T-helper 22 cell (primary cell): Measurements from ENCODE around the gene SORT1.
"Not testable (repeated sequence)": the region's sequence is repeated elsewhere in the genome, so short reads cannot be mapped to it uniquely, and the experiment has no call there.

Experiments
- DNase-seq: peaks from one replicate; pipeline ENCODE4 v3.0.0-alpha.2; 2020; ENCODE audit warnings: low read depth

Gene SORT1

DNA sequence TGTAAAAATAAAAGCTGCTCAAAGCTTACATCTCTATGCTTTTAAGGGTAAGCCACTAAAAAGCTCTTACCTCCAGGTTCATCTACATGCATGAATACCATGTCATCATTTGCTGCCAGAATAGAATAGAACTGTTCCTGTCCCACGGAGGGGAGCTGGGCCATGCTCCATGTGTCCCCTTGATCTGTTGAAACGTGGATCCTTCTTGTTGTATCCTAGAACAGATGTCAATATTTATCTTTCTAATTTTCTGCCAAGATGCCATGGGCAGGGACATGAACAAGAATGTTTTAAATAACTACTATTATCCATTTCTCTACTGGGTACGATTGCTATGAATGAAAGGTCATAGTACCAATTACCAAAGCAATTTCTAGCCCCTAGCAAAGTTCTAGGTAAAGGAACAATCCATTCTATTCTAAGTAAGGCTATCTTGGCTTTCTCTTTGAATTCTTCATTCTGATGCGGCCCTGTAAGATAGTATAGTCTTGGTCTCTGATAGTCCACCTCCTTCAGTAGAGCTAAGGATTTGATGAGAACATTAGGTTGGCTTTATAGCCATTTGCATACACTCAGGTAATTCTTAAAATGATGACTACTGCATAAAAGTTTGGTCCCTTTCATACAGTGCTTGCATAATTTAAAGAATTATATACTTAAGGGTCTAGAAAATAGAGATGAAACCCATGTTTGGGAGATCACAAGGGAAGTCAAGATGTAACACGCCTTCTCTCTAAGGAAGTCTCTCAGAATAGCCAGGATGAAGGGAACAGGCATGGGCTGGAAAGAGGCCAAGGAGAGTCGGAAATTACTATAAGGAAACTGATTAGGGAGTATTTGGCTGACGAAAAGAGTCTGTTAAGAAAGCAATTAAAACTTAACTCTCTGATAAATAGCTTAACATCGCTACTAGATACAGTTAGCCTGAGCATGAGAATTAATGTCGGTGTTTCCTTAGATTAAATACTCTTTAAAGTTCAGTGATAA lies 55.5 kb downstream of the SORT1 start:
- no peak for DNase-seq

DNA sequence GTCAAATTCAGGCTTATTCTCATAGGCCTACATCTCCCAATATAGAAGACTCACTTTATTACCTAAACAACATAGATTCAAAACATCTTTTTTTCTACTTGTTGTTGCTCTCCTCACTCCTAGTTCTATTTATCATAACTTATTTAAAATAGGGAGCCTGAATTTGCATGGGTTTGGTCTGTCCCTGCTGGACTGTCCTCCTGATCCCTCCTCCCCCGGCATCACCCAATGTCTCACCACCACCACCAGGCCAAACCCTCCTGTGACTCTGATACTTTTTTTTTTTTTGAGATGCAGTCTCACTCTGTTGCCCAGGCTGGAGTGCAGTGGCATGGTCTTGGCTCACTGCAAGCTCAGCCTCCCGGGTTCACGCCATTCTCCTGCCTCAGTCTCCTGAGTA lies 59.1 kb downstream of the SORT1 start:
- DNase-seq: no peak

DNA sequence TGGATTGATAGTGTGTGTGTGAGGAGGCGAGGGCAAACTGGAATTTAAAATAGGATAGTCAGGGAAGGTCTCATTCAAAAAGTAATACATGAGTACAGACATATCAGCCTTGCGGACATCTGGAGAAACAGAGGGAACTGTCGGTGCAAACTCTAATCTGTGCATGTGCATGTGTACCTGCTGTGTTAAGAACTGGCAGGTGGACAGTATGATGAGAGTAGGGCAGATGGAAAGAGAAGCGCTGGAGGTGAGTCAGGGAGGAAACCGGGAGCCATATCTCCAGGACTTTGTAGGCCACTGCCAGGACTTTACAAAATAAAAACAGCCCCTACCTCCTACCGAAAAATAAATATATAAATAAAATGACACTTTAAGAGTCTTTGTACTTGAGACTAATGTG lies 59.6 kb downstream of the SORT1 start:
- no peak for DNase-seq

DNA sequence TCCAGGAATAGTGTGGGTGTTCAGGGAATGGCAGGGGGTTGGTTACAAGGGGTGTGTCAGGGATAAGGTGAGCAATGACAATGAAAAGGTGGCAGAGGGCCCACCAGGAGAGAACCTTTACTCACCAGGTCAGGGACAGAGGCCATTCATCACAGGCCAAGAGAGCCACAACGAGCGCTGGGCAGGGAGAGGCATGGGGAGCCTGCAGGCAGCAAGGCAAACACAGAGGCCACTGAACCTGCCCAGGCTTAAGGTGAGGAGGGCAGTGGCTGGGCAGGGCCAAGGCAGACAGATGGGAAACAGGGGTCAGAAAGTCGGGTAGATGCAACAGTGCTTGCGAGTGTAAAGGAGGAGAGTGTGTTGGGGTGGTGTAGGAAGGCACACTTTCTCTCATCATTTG lies 62.6 kb downstream of the SORT1 start:
- DNase-seq: no peak

DNA sequence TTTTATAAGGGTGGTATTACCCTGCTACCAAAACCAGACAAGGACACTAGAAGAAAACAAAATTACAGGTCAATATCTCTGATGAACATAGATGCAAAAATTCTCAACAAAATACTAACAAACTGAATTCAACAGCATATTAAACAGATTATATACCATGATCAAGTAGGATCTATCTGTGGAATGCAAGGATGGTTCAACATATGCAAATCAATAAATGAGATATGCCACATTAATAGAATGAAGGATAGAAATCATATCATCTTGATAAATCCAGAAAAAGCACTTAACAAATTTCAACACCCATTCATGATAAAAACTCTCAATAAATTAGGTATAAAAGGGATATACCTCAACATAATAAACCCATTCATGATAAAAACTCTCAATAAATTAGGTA lies 66.6 kb downstream of the SORT1 start:
- no peak for DNase-seq

DNA sequence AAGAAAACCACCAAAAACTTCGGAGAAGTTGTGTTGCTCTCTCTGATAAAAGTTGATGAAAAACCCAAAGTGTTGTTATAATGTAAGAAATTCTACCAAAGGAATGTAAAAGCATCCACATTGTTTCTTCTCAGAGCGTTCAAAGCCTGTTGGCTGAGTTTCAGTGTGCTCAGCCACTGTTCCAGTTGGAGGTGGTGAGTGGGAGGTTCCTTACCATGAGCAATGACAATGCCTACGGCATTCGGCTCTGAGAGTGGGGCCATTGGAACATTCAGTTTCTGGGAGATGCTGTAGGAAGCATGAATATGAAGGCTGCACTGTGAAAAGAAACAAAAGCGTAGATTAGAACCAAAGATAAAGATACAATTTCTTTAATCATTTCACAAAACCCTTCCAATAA lies 70.4 kb downstream of the SORT1 start:
- no peak for DNase-seq

DNA sequence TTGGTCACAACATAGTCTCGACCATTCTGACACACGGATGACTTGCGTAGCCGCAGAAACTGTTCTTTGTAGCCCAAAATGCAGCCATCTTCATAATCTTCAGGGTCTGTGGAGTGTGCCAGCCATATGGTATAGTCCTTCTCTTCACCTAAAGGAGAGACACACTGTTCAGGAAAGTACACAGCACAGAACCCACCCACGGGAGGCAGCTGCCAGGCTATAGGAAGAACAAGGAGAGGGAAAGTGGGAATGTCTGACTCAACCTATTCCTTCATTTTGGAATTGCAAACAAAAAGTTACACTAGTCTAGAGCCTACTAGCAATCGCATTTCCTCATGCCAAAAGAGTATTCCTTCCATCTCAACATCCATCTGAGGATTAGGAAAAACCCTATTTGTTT lies 74.7 kb downstream of the SORT1 start:
- DNase-seq: no peak

DNA sequence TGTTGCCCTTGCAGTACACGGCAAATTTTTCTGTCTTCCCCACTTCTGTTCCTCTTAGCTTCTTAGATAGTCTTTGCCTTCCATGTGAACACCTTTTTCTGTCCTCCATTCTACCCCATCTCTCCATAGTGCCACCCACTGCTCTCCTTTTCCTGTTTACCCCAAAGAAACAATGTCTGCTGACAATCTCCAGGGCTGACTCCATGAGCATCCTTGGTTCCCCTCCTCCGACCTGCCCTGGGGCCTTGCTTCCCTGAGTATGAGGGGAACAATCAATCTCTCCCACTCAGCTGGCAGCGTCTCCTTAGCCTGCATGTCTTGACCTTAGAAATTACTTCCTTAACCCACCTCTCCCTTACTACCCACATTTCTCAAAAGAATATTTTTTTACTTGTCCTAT lies 78.6 kb downstream of the SORT1 start:
- no peak for DNase-seq

DNA sequence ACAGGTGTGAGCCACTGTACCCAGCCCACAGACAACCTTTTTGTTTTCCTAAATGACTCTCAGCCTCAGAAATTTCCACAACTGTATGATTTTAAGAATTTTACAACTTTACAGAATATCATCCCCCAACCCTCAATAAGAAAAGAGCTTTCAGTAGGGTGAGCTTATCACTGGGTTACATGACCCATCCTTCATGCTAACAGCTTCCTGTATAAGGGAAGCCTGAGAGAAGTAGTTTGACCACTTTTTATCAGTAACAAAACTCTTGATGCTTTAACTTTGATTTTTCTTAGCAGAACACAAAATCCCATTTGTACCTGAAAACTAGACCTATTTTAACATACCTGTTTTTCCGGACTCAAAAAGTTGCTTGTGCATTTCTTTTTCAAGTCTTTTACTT lies 81.2 kb downstream of the SORT1 start:
- DNase-seq: no peak

DNA sequence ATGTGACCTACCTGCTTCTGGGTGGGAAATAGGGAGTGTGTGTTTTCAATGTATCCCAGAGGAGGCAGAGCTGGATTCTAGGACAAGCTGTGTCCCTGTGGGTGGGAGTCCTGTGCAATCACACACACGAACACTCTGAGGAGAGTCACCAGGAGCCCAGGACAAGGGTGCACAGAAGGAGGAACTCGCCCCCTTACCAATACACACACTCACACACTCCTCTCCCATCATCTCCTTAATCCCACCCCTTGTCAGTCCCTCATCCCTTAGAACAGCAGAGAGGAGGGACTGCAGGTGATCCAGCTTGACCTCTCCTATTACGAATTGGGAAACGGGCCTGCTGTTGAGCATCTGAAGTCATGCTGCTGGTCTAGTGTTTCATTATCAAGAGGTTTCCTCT lies 82.4 kb downstream of the SORT1 start:
- DNase-seq: no peak

DNA sequence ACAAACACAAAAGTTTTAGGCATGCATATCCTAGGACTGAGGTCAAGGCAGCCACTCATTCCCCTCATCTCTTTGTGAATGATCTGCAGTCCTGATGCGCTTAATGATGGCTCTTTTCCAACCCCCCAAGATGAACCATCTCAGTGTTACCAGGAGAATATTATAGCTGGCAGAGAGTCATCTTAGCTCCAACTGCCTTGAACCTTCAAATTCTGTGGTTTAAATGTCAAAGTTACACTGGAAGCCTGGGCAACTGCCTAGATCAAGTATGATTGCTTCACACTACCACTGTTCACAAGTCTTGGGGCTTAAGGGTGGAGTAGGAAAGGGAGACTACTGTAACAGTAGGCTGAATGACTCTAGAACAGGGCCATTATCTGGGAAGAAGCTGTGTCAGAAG lies 82.9 kb downstream of the SORT1 start:
- no peak for DNase-seq

DNA sequence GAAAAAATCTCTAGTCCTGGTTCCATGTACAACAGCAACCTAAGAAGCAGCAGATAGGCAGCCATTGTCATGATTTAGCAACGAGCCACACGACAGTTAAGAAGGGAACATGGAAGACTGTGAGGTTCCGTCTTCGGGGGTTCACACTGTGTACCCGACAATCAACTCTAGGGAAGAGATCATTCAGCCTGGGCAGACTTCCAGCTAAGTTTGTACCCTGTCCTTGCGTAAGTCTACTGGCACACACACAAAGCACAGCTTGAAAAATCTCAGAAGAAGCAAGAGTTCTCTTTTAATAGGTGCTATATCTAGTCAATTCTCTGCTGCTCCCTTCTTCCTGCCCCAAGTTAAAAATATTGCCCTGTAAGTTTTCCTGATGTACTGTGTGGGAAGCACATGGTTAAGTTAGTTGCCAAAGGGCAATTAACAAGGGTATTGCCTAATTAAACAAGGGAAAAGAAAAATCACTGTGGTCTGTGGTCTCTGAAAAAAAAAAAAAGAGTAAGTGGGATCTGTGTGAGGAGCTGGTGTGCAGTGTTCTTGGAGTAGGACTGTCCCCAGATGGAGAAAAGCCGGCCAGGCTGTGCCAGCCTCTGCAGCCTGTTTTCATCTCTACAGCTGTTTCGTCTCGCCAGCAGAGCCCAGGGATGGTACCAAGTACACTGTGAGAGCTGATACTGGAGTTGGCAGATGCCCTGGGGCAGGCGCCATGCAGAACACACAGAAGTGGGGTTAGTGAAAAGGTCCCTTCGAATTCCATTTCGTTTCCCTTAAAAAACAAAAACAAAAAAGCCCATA lies 84.5 kb downstream of the SORT1 start:
- DNase-seq: no peak

DNA sequence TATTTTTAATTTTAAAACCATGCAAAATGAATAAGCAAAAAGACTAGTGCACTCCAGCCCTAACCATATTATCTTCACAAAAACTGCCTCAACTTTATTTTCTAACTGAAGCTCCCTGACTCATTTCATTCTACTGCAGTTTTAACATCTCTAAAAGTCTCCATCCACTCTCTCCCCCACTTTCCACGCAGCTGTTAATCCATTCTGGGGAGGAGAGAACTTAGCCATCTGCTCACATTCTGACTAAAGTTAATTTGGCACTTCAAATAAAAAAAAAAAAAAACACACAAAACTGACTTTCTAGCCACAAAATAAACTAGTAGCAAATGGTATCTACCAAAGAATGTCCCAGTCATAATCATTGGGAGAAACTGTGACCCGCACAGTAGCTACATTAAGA lies 85.5 kb downstream of the SORT1 start:
- no peak for DNase-seq

DNA sequence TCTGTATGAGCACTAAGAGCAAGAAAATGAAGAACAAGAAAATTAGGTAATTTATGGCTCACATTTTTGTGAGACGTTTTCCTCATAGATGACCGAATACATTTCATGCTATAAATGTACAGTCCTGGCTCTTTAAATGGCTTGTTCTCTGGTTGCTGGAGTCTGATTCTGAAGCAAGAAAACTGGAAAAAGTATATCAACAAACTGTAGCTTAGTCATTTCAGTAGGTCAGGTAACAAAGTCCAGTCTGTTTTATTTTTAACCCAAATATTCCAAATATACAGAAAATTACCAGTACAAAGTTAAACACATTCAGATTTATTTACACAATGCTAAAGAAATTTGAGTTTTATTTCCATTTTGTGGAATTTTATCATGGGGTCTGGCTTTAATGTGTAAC lies 88.4 kb downstream of the SORT1 start:
- no peak for DNase-seq

DNA sequence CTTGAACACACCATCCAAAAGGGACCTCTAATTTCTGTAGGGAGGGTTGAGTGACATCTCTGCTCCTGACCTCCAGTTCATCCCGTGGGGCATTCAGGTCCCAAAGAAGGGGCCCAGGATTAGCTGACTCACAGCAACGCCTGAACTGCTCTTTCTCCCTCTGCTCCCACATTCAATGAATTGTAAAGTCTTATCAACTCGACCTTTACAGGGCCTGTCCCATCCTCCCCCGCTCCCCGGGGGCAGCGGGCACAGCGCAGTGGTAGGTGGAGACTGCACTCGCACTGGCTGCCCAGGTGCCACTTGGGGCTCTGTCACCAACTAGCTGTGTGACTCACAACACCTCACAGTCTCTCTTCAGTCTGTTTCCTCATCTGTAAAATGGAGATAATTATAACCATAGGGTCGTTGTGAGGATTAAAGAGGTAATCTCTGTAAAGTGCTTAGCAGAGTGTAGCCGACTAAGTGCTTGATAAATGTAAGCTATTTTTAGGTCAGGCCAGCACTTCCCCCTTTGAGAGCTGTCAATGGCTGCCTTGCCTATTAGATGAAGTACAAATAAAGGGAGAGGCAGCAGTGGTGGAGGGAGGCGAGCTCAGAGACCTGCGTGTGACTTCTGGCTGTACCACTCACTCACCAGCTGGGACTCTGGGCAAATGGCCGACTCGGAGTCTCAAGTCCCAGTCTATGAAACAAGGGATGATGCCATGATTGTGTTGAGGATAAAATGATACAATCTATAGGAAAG lies 90.3 kb downstream of the SORT1 start:
- DNase-seq: no peak

DNA sequence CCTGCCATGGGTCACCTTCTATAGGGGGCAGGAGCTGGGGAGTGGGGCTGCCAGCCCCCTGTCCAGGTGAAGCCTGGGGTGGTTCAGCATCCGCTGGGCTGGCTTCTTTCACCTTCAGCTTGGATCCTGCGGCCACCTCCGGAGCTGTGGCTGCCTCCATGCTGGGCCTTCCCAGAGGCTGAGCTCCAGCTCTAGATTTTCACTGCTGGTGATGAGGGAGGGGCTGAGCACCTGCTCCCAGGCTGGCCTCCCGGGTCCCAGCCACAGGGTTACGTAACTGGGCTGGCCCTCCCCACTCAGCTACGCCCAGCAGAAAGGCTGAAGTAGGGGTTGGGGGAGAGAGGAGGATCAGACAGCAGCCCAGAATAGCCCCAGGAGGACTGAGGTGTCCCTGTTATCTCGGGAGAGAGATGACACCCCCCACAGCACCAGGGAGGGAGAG lies 90.9 kb downstream of the SORT1 start, which contains the start of gene MYBPHL:
MYBPHL (minus strand) TSS at position 180 of the 442 bp plus-strand sequence; CDS start at position 160, 20 bp downstream.
- no peak for DNase-seq

DNA sequence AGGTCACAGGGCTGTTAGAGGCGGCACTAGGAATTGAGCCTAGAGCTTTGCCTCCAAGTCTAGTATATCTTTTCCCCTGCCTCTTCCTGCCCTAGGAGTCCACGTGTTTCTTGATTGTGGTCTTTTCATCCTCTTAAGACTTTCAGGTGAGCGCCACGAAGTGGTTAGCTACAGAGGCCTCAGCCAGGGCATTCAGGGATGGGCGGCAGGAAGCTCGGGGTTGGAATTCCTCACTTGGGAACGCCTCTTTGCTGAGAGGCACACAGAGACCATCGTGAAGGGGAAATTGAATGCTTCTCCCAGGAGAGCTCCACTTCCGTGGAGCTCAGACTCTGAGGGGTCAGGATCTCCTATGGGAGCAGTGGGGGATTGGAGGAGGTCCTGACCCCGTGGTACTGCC lies 91.7 kb downstream of the SORT1 start:
- DNase-seq: not testable (repeated sequence)

DNA sequence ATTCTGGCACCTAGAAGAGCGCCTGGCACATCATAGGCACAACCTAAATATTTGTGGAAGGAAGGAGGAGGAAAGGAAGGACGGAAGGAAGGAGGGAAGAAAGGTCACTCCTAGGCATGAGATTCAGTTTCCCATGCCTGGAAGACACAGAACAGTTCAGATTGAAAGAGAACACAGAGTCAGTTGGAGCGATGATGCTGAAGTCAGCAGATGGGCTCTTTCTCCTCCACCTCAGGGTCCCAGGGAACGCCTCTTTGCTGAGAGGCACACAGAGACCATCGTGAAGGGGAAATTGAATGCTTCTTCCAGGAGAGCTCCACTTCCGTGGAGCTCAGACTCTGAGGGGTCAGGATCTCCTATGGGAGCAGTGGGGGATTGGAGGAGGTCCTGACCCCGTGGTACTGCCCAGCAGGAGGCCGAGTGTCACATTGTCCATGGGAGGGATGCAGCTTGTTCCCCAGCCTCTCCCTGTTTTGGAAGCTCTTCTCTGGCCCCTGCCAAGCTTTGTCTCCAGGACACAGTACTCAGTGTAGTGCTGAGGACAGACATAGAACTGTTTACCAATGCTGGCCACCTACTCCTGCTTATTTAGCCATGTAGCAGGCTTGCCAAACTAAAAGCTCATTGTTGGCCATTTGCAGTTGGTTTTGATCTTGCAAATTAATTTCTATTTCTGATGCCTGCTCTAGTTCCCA lies 93.3 kb downstream of the SORT1 start:
- DNase-seq: no peak

DNA sequence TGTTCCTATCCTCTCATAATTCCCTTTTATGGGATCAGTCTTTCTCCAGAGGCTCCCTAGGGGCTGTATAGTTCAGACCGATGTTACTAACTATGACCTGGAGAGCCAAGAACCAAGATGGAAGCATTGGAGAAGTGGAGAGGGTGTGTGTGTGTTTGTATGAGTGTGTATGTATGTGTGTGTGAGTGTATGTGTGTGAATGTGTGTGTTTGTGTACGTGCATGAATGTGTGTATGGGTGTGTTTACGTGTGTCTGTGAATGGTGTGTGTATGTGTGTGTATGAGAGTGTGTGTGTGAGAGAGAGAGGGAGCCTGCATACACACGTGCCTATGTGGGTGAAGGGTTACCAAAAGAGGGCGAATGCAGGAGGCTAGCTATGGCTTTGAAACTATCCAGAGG lies 95.8 kb downstream of the SORT1 start:
- DNase-seq: no peak

DNA sequence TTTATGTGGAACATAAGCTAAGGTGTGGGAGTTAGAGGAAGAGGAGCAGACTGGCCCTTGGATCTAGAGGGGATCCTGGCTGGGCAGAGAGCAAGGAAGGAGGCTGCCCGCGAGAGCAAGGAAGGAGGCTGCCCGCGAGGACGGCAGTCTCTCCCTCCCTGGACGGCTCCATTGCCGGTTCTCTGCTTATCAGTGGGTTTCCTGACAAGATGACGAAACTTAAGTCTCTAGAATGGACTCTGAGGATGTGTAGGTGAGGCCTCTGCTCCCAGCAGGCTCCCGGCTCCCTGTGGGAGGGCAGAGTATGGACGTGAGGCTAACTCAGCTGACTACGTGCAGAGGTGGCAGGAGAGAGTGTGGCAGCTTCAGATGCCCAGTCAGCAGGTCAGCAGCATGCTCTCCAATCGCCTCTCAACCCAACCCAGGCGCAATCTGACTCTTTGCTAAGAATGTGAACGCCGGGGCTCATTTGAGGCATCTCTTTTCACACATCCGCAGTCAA lies 97.0 kb downstream of the SORT1 start:
- DNase-seq: no peak

DNA sequence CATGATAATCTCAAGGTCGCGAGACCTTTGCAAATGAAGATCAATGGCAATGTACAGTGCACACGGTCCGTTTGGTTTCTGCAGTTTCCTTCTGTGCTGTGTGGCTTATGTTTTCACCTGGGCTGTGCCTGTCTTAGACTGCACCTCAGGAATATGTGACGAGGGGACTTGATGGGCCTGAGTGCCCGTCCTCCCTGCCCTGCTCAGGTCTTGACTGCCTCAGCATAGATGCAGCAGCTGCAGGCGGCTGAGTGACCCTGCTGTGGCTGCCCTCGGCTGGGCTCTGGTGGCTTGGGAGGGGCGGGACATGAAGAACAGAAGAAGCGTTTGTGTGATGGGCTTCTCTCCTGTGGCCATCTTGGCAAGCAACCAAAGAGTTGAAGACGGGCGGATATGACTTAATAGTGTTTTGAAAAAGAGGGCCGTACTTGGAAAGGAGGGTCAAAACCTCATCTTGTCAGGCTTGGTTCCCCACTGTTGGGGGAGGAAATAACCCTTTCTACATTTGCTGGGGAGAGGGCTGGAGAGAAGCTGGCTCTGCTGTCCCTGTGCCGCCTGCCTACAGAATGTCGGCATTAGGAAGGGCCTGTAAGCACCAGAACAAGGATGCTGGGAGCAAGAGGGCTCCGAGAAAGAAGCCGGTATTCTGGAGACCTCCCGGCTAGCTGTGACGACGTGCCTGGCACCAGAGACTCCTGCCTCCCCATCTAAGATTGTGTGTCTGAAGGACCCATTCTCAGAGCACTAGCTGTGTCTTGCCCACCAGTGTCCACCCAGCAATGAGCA lies 98.0 kb downstream of the SORT1 start:
- no peak for DNase-seq
